Erythroblast (primary cell): Measurements from ENCODE around the gene TOGARAM2.

ENCODE experiments used
- DNase-seq, 2 experiments: peaks; one replicate each; lab custom pipeline; 2025; lab: John Stamatoyannopoulos, UW
- GATA1 ChIP-seq: IDR thresholded peaks from 2 replicates; pipeline ENCODE4 v1.6.1; 2011; ENCODE audit warnings: low read depth, mild to moderate bottlenecking, control low read depth, low read length, moderate library complexity
- POLR2A ChIP-seq: IDR thresholded peaks from 2 replicates; pipeline ENCODE4 v1.6.1; 2011; ENCODE audit warnings: mild to moderate bottlenecking, low read length

The TOGARAM2 gene

DNA sequence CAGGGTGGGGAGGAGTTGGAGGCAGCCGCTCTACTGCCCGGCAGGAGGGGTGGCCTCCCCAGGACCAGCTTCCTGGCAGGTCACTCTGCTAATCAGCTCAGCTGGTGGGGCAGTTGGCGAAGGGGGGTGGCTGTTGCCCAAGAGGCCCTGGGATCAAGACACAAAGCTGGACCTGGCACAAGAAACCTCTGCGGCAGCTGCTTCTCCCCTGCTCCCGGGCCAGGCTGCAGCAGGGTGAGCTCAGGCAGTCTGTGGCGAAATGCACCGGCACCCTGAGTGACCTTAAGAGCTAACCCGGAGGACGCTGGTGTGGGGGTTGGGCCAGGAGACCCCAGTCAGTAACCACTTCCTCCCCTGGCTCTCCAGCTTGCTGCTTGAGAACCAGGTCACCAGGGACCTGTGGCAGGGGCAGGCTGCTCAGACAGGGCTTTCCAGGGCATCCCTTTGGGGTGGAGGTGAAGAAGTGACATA is 31.1 kb downstream of the TOGARAM2 start:
- no peak for TF ChIP-seq POLR2A
- no peak for TF ChIP-seq GATA1
- no peak for DNase-seq

DNA sequence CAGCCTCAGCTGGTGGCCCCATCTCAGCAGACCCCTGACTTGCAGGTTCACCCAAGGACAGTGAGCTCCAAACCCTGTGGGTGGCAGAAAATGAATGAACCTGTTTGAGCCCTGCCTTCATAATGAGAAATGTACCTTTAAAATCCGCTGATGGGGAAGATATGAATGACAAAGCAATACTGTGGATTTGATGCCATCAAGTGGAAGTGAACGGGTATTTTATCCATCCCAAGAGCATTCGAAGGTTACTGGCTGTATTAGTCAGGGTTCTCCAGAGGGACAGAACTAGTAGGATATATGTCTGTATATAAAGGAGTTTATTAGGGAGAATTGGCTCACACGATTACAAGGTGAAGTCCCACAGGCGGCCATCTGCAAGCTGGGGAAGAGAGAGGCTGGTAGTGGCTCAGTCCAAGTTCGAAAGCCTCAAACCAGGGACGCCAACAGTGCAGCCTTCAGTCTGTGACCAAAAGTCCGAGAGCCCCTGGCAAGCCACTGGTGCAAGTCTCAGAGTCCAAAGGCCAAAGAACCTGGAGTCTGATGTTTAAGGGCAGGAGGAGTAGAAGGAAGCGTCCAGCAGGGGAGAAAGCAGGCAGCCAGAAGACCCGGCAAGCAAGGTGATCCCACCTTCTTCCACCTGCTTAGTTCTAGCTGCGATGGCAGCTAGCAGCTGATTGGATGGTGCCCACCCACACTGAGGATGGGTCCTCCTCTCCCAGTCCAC is 32.1 kb downstream of the TOGARAM2 start:
- DNase-seq, result no peak
- TF ChIP-seq GATA1, result no peak
- no peak for TF ChIP-seq POLR2A

DNA sequence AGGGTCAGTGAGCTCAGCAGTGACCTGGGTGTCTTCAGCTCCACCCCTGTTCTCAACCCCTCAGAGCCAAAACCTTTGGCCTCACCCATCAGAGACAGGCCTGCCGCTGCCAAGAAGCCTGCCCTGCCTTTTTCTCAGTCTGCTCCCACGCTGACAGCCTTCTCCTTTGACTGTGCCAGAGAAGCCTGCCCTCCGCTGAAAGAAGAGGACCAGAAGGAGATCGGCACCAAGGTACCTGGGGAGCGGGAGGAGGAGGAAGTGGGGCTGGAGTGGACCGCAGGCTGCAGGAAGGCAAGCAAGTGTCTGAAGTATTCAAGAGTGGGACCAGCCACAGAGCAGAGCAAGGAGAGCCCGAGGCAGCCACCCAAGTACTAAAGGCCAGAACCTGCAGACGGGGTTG is 33.2 kb downstream of the TOGARAM2 start:
- no peak for DNase-seq
- TF ChIP-seq GATA1 (no peak), POLR2A (no peak)

DNA sequence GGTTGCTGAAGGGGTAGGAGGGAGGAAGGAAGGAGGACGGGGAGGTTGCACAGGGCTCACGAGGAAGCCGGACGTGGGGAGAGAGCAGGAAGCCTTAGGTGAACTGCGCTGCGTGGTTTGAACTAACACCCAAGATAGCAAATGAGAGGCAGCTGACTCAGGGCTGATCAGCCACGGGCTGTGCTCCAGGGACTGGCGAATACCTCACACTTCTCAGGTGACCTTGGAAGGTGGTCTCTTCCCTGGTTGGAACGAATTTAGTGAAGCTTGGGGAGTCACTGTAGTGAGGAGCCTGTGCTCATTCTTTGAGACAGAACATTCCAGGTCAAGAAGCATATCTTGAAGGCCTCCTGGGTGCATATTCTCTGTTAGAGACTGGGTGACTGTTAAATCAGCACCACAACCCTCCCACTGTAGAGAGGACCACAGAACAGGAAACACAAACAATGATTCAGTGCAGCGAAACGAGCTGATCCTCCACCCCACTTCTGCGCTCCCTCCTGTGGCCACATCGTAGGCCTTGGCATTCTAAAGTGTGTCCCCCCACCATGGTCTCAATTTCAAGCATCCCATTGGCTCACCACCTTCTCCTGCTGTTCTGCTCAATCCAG is 33.8 kb downstream of the TOGARAM2 start:
- no peak for DNase-seq
- TF ChIP-seq GATA1, result no peak
- no peak for TF ChIP-seq POLR2A

DNA sequence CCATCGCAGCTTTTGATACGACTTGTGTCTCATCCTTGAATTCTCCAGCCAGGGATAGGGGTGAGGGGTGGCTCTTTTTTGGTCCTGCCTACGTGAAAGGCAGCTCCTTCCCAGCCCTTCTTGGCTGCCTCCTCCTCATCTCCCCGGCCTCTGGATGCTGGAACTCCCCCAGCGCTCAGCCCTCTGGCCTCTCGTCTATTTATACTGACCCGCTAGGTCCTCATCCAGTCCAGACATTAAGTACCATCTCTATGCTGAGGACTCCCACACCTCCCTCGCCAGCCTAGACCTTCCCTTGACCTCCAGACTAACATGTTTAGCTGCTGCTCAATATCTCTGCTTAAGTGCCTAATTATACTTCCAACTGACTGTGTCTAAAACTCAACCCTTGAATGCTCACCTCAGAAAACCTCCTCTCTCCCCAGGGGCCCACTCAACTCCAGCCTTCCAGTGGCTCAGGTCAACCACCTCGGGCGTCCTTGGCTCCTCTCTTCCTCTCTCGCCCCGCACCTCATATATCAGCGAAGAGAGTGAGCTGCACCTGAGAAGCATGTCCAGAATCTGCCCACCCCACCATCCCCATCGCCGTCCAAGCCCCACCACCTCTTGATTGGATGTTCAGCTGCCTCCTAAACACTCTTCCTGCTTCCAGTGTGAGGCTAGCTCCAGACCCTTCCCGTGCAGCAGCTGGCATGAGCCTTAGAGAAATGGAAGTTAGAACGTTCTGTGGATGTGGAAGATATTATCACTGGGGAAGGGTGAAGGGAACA is 34.8 kb downstream of the TOGARAM2 start:
- no peak for TF ChIP-seq POLR2A
- TF ChIP-seq GATA1, result no peak
- DNase-seq, result no peak

DNA sequence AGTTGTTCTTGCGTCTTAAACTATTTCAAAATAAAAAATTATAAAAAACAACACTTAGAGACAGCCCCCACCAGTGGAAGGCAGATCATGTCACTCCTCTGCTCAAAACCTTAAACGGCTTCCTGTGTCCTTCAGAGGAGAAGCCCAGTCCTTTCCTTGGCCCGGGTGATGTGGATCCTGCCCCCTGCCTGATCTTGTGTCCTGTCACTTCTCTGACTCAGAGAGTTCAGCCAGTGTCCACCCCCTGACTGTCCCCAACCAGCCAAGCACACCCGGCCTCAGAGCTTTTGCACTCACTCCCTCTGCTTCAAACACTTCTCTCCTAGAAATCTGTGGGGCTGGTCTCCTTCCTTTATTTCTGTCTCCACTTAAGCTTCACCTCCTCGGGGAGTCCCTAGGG is 35.4 kb downstream of the TOGARAM2 start:
- TF ChIP-seq POLR2A (no peak), GATA1 (no peak)
- no peak for DNase-seq

DNA sequence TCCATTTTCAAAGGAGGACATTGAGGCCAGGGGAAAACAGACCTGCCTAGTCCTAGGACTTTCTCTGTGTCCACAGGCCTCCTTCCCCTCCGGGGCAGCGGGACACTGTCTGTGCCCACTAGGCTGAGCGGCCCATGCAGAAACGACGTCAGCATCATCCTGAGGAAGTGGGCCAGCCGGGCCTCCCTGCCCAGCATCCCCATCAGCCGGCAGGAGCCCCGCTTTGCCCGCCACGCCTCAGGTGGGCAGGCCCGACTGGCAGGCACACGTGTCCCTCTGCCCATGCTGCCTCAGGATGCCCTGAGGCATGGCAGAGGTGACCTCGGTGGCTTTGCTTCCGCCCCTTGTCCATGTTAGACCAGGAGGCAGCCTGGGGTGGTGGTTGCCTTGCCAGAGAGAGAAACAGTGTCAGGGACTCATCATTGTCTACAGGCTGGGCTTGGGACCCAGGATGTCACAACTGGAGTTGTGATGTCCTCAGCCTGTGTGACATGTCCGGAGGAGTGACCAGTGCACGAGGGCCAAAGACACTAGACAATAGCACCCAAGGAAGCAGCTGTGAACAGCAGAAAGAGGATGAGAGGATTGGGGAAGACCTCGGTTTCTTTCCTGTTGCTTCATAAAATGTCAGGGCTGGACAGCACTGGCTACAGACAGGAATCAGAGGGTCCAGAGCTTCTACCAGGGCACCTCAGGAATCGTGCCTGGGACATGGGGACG is 36.8 kb downstream of the TOGARAM2 start:
- TF ChIP-seq GATA1 (no peak), POLR2A (no peak)
- DNase-seq, result no peak

DNA sequence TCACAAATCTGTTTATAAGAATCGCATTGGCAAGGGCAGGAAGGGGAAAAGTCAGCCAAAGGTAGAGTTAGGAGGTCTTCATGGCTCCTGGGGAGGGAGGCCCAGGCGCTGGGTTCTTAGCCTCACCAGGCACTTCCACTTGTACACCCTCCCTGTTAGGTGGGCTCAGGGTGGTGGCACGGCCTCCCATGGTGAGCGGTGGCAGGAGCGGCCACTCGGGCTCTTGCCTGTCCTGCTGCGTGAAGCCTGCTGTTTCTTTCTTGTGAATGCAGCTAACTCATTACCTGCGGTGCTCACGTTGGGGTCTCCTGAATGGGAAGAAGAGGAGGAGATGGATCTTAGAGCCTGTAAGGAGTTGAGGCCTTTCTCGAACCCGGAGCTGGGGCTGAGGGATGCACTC is 40.8 kb downstream of the TOGARAM2 start:
- TF ChIP-seq GATA1, result no peak
- TF ChIP-seq POLR2A, result no peak

DNA sequence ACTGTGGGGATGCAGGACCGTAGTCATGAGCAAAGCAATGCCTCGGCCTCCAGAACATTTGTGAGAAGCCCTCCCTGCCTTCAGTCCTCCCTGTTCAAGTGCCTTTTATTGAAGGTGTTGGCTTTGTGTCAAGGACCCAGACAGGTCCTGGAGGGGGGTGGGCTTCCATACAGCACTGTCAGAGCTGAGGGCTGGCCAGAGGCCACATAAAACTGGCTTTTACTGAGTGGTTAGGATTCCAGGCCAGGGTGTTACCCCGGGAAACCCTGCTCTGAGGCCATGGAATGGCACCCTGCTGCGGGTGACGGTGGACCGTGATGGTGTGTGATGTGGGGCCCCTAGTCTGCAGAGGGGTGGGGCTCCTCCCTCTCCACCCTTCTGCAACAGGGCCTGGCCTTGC is 41.6 kb downstream of the TOGARAM2 start:
- DNase-seq, result no peak
- TF ChIP-seq POLR2A (no peak), GATA1 (no peak)

More for the DNA sequence above, 40.8 kb downstream of the TOGARAM2 start:
- DNase-seq, result no peak

DNA sequence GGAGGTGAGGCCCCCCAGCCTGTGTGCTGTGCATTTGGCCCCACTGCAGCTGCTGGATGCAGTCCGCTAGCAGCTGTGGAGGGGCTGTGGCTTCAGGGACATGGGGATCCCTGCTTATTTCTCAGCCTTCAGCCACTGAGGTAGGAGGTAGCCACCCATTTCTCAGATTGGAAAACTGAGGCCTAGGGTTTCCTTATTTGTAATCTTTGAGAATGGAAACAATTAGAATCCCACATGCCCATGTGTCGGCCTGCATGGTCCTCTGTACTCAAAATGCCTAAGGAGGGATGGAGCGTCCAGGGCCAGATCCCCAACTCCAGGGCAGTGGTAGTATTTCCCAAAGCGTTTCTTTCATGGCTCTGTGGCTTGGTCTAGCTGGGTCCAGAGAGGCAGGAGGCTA is 42.1 kb downstream of the TOGARAM2 start:
- no peak for DNase-seq
- no peak for TF ChIP-seq POLR2A
- no peak for TF ChIP-seq GATA1

DNA sequence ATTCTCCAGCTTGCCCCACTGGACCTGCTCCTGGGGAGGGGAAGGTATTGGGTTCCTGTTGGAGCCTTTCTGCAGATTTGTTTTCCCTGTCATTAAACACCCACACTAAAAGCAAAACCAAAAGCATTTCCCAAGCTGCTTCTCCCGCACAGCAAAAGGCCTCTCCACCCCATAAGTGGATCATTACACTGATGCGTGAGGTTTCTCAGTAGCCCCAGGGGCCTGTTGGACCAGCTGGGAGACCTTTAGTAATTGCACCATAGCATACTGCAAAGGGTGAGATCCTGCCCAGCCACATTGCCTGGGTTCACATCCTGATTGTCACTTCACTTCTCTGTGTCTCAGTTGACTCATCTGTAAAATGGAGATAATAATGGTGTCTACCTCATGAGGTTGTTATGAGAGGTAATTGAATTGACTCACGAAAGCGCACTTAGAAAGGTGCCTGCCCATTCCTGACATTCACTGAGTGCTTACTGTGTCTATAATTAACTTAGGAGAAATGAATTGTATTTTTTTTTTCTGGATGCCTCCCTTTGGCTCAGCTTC is 43.9 kb downstream of the TOGARAM2 start:
- no peak for DNase-seq
- no peak for TF ChIP-seq POLR2A
- no peak for TF ChIP-seq GATA1

DNA sequence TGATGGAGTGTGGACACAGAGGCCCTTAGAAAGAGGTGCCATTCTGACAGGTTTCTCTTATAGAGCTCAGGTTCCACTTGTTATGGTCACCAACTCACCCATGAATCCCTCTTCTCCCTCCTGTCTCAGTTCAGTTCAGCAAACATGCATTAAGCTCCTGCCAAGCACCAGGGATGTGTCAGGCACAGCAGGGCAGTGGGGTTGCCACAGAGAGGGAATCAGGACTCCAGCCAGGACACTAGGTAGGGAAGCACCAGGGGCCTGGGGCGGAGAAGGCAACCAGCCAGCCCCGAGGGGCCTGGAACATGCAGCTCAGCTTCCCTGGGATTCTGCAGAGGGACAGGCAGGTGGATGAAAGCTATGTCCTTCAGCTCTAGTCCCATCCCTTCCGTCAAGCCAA is 44.6 kb downstream of the TOGARAM2 start:
- TF ChIP-seq POLR2A (no peak), GATA1 (no peak)
- DNase-seq, result no peak

DNA sequence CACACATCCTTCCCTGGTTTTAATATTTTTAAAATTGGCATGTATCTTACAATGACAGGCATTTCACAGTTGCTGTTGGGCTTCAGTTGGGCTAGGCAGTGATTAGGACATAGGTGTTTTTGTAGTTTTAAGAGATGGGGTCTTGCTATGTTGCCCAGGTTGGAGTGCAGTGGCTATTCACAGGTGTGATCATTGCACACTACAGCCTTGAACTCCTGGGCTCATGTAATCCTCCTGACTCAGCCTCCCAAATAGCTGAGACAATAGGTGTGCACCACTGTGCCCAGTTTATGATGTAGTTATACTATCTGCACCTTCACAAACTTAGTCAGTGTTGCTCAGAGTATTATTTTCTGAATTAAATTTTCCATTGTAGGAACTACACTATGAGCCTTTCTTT is 49.9 kb downstream of the TOGARAM2 start:
- no peak for DNase-seq
- TF ChIP-seq GATA1 (no peak), POLR2A (no peak)

DNA sequence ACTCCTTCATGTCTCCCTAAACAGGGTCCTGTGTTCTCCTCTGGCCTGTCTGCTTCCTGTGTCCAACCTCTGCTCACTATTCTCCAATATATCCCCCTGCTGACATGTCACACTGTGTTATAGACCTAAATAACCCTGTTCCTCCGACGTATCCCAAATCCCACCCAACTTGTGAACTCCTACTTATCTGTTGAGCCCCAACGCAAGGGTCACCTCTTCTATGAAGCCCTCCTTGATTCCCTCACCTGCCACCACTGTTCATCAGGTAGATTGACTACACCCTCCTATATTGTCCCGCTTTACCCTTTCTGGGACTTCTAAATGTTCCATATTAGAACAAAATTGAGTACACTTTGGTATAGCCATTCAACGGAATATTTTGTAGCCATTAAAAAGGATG is 51.1 kb downstream of the TOGARAM2 start:
- DNase-seq, result no peak
- TF ChIP-seq POLR2A (no peak), GATA1 (no peak)

DNA sequence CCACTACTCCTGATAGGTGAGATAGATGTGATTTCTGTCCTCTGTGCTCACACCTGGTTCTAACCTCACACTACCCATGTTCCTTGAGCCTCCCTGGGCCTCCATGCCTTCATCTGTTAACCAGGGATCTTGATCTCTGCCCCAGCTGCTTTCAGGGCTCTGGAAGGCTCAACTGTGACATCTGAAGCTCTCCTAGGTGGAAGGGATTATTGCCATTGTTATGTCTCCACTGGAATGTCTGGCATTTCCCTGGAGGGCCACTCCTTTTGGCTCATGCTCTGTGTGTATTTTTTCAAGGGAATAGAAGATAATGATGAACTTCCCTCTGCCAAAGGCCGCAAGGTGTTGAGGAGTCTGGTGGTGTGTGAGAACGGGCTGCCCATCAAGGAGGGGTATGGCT is 52.1 kb downstream of the TOGARAM2 start:
- TF ChIP-seq POLR2A (no peak), GATA1 (no peak)
- no peak for DNase-seq
